Measurements from ENCODE around the gene CACNG8.

CACNG8 gene

DNA sequence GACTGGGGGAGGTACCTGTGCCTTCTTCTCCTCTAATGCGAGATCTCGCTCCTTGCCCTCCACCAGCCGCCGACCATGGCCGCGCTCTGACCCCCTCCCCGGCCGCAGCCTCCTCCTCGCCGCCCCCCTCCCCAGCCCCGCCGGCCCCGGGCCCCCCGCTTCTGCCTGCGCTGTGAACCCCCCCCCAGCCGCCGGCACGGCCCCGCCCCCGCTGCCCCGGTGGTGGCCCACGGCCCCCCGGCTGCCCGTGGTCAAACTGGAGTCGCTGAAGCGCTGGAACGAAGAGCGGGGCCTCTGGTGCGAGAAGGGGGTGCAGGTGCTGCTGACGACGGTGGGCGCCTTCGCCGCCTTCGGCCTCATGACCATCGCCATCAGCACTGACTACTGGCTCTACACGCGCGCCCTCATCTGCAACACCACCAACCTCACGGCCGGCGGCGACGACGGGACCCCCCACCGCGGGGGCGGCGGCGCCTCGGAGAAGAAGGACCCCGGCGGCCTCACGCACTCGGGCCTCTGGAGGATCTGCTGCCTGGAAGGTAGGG is at the start of gene CACNG8:
Gene CACNG8, plus strand, starts transcription at position 51 of the 545 bp plus-strand sequence.
- H3K4me3 ChIP-seq (replicated peaks in 1 of 2; ENCODE audit: low read depth in 2 of 2, low read length in 2 of 2), result peak within 1 kb of the TSS; percentile 63 to 70
- TF ChIP-seq CTCF (IDR thresholded peaks at IDR 0.05; ENCODE audit: low read depth, low read length), result no peak
- no peak for DNase-seq (ENCODE audit: low read depth in 2 of 2)

DNA sequence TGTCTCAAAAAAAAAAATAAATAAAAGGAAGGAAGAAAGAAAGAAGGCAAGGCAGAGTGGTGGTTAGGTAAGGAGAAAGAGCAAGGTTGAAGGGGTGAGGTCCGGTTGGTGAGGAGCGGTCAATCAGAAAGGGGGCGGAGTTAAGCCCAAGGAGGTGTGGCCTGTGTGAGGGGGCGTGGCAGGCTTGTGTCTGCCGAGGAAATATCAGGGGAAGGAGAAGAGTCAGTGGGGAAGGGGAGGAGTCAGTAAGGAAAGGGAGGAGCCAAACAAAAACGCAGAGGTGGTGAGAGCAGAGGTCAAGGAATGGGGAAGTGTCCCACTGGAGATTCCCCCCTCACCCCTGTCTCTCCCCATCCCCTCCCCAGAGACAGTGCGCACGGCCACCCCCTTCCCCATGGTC is 47.7 kb upstream of the CACNG8 start:
- TF ChIP-seq CTCF (IDR thresholded peaks at IDR 0.05; ENCODE audit: low read depth, low read length), result no peak
- DNase-seq (ENCODE audit: low read depth in 2 of 2), result no peak
- no peak overlapping the region for H3K4me3 ChIP-seq (replicated peaks in 1 of 2; ENCODE audit: low read depth in 2 of 2, low read length in 2 of 2)

DNA sequence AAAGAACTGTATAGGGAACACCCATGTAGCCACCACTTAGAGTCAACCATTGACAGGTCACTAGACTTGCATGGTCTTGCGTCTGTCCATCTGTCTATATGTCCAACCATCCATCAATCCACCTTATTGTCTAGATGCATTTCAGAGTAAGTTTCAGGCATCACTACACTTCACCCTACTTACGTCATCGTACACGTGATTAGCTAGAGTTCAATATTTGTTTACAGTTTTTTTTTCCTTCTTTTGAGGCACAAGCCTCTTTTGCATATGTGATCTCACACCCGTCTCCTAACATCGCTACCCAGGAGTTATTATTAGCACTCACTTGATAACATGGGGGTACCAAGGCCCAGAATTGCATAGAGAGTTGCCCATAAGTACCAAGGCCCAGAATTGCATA is 46.7 kb upstream of the CACNG8 start:
- no peak for TF ChIP-seq CTCF (IDR thresholded peaks at IDR 0.05; ENCODE audit: low read depth, low read length)
- no peak for DNase-seq (ENCODE audit: low read depth in 2 of 2)
- H3K4me3 ChIP-seq (replicated peaks in 1 of 2; ENCODE audit: low read depth in 2 of 2, low read length in 2 of 2), result no peak overlapping the region

DNA sequence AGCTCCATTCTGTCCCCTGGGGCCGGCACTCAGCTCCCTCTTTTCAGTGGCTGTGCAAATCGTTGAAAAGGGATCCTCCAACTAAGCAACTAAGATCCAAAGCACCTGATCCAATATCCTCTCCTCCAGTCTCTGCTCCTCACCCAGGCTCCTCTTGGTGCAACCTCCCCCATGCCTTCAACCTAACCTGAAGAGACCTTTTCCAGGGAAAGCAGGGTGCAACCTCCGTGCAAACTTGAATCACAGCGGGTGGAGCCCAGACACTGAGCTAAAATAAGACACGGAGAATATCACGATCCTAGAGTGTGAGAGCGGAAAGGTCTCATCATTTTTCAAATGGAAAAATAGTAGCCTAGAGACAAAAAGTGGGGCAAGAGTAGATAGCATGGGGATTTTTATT is 45.4 kb upstream of the CACNG8 start:
- DNase-seq (ENCODE audit: low read depth in 2 of 2), result no peak
- TF ChIP-seq CTCF (IDR thresholded peaks at IDR 0.05; ENCODE audit: low read depth, low read length), result no peak
- no peak overlapping the region for H3K4me3 ChIP-seq (replicated peaks in 1 of 2; ENCODE audit: low read depth in 2 of 2, low read length in 2 of 2)

DNA sequence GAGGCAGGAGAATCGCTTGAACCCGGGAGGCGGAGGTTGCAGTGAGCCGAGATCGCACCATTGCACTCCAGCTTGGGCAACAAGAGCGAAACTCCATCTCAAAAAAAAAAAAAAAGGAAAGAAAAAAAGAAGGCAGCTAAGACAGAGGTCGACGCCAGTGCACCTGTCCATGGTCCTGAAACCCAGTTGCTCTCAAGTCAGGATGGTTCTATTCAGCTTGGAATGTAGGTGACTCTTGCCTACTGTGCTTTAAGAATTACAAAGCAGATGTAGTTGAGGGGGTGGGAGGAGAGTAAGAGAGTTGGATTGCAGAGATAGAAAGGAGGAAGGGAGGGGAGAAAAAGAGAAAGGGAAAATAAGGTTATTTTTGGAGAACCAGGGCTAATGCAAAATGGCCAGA is 35.0 kb upstream of the CACNG8 start:
- no peak for TF ChIP-seq CTCF (IDR thresholded peaks at IDR 0.05; ENCODE audit: low read depth, low read length)
- peak; percentile 72 to 76 for DNase-seq (ENCODE audit: low read depth in 2 of 2)
- no peak overlapping the region for H3K4me3 ChIP-seq (replicated peaks in 1 of 2; ENCODE audit: low read depth in 2 of 2, low read length in 2 of 2)

- DNase-seq (ENCODE audit: low read depth in 2 of 2), result no peak
- H3K4me3 ChIP-seq (replicated peaks in 1 of 2; ENCODE audit: low read depth in 2 of 2, low read length in 2 of 2), result no peak overlapping the region
- no peak for TF ChIP-seq CTCF (IDR thresholded peaks at IDR 0.05; ENCODE audit: low read depth, low read length)
Observed at GRCh38 chr19:53936029-53936428, 26.7 kb upstream of the CACNG8 start.

Data from cardiac fibroblast (primary cell).